Mucosa of descending colon (tissue), 3 donors: ENCODE results near the gene CYP46A1. TPM values are rescaled to one million over a fixed set of nuclear protein-coding genes. Genes with fewer than 3 reads are reported as not detected.
A peak's percentile ranks its signal among the peaks of the same experiment; 100 is the strongest.

ENCODE experiments used
- ATAC-seq: fragments of 200-7000 bp; cut with Tn5 transposase; one replicate; pipeline ENCODE4 v1.9.1; 2020; ENCODE audit warnings: mild to moderate bottlenecking, moderate library complexity
- DNase-seq, 3 donors: peaks; one replicate each; pipeline ENCODE4 v3.0.0-alpha.2; 2020
- H3K36me3 ChIP-seq: fragments of 200-600 bp; one replicate; pipeline ENCODE4 v1.8.0; 2021; ENCODE audit warnings: low read depth, mild to moderate bottlenecking
- H3K4me1 ChIP-seq: fragments of 200-600 bp; one replicate; pipeline ENCODE4 v1.8.0; 2021; ENCODE audit warnings: low read depth, mild to moderate bottlenecking
- H3K4me3 ChIP-seq: fragments of 200-600 bp; one replicate; pipeline ENCODE4 v1.8.0; 2021; ENCODE audit warnings: mild to moderate bottlenecking
- H3K9me3 ChIP-seq: fragments of 200-600 bp; one replicate; pipeline ENCODE4 v1.8.0; 2021; ENCODE audit warnings: mild to moderate bottlenecking
- CTCF ChIP-seq: fragments of 200-600 bp; IDR thresholded peaks from one replicate; pipeline ENCODE4 v1.8.0; 2022; ENCODE audit warnings: antibody characterized with exemption, mild to moderate bottlenecking
- intact Hi-C, 2 donors: fragments of 100-400 bp; cut with DNase I in 1 of 2; cut with micrococcal nuclease in 1 of 2; formaldehyde crosslinking; loops; one replicate each; pipeline versions ENCODE4 v1.11.0 to v1.11.1; 2022; cut with DNase I, micrococcal nuclease
- total RNA-seq, 3 donors: library from RNA; stranded (reverse); fragmentation: NEBNext Ultra II Directional in 2 of 3; extraction: Animal tissue kit (Norgen Biotek cat#: 25700) in 2 of 3; gene quantifications; one replicate each; pipeline versions ENCODE4 v1.2.1 to v1.2.4, GENCODE V29; 2021 to 2023
- donor health status: DM: no; HTN: no; CAD: no; lungs with moderate emphysema.
- donor health status: DM: no; HTN: no; CAD: no.
- donor health status: DM: no; HTN: yes; CAD: no.

CYP46A1 gene
- total RNA-seq, 3 donors from 2014 or later: 0.14 to 1.0 (median 0.22) TPM

- no peak for TF ChIP-seq CTCF
- Histone ChIP-seq H3K36me3 (no peaks in the 10 kb centered on the region), H3K4me1 (no peaks in the 10 kb centered on the region), H3K9me3 (no peaks in the 10 kb centered on the region), H3K4me3 (no peak overlapping the region)
- DNase-seq (peak in 2 of 3 donors; percentile 48 to 55), ATAC-seq (peak; percentile 74)
- intact Hi-C loops: no loop called here
These were observed 29.7 kb upstream of the CYP46A1 start for GRCh38 chr14:99654235-99654985.

- TF ChIP-seq CTCF: no peak
- DNase-seq (no peak), ATAC-seq (no peak)
- Histone ChIP-seq H3K36me3 (no peaks in the 10 kb centered on the region), H3K9me3 (no peaks in the 10 kb centered on the region), H3K4me3 (no peak overlapping the region), H3K4me1 (no peaks in the 10 kb centered on the region)
- intact Hi-C loops: no loop called here
These were observed 28.6 kb upstream of the CYP46A1 start for GRCh38 chr14:99655521-99655920.

- ATAC-seq (no peak), DNase-seq (no peak)
- no peaks in the 10 kb centered on the region for H3K4me1 ChIP-seq
- no peak for TF ChIP-seq CTCF
- no peak overlapping the region for H3K4me3 ChIP-seq
- H3K36me3 ChIP-seq: no peaks in the 10 kb centered on the region
- no peaks in the 10 kb centered on the region for H3K9me3 ChIP-seq
- intact Hi-C loops: no loop called here
These were observed 27.9 kb upstream of the CYP46A1 start for GRCh38 chr14:99656171-99656570.

GRCh38 chr14:99657645-99658155 lies 26.4 kb upstream of the CYP46A1 start:
- DNase-seq: no peak
- ATAC-seq: no peak
- Histone ChIP-seq H3K36me3 (no peaks in the 10 kb centered on the region), H3K4me3 (no peak overlapping the region), H3K4me1 (no peaks in the 10 kb centered on the region), H3K9me3 (no peaks in the 10 kb centered on the region)
- intact Hi-C loops: no loop called here
- TF ChIP-seq CTCF: no peak

GRCh38 chr14:99658218-99658845 lies 25.8 kb upstream of the CYP46A1 start:
- Histone ChIP-seq H3K4me1 (no peaks in the 10 kb centered on the region), H3K9me3 (no peaks in the 10 kb centered on the region), H3K4me3 (no peak overlapping the region), H3K36me3 (no peaks in the 10 kb centered on the region)
- TF ChIP-seq CTCF: no peak
- DNase-seq: no peak
- intact Hi-C loops: no loop called here
- no peak for ATAC-seq
